Mucosa of descending colon (tissue), 3 donors: ENCODE data around the gene SENP7. TPM values are rescaled to one million over a fixed set of nuclear protein-coding genes. Genes with fewer than 3 reads are reported as not detected.

Experiments
- ATAC-seq: fragments of 200-7000 bp; cut with Tn5 transposase; one replicate; pipeline ENCODE4 v1.9.1; 2020; ENCODE audit warnings: mild to moderate bottlenecking, moderate library complexity
- DNase-seq, 3 donors: peaks; one replicate each; pipeline ENCODE4 v3.0.0-alpha.2; 2020
- H3K36me3 ChIP-seq: fragments of 200-600 bp; one replicate; pipeline ENCODE4 v1.8.0; 2021; ENCODE audit warnings: low read depth, mild to moderate bottlenecking
- H3K4me1 ChIP-seq: fragments of 200-600 bp; one replicate; pipeline ENCODE4 v1.8.0; 2021; ENCODE audit warnings: low read depth, mild to moderate bottlenecking
- H3K4me3 ChIP-seq: fragments of 200-600 bp; one replicate; pipeline ENCODE4 v1.8.0; 2021; ENCODE audit warnings: mild to moderate bottlenecking
- H3K9me3 ChIP-seq: fragments of 200-600 bp; one replicate; pipeline ENCODE4 v1.8.0; 2021; ENCODE audit warnings: mild to moderate bottlenecking
- intact Hi-C, 2 donors: fragments of 100-400 bp; cut with DNase I in 1 of 2; cut with micrococcal nuclease in 1 of 2; formaldehyde crosslinking; loops; one replicate each; pipeline versions ENCODE4 v1.11.0 to v1.11.1; 2022; cut with DNase I, micrococcal nuclease
- total RNA-seq, 3 donors: library from RNA; stranded (reverse); fragmentation: NEBNext Ultra II Directional in 2 of 3; extraction: Animal tissue kit (Norgen Biotek cat#: 25700) in 2 of 3; gene quantifications; one replicate each; pipeline versions ENCODE4 v1.2.1 to v1.2.4, GENCODE V29; 2021 to 2023
- TF ChIP-seq, protein P1 (sequence below): fragments of 200-600 bp; IDR thresholded peaks from one replicate; pipeline ENCODE4 v1.8.0; 2022; ENCODE audit warnings: antibody characterized with exemption, mild to moderate bottlenecking
- donor health status: DM: no; HTN: no; CAD: no; lungs with moderate emphysema.
- donor health status: DM: no; HTN: no; CAD: no.
- donor health status: DM: no; HTN: yes; CAD: no.

Gene SENP7
- total RNA-seq, 3 donors from 2014 or later: 9.1 to 17.7 (median 12.4) TPM

DNA sequence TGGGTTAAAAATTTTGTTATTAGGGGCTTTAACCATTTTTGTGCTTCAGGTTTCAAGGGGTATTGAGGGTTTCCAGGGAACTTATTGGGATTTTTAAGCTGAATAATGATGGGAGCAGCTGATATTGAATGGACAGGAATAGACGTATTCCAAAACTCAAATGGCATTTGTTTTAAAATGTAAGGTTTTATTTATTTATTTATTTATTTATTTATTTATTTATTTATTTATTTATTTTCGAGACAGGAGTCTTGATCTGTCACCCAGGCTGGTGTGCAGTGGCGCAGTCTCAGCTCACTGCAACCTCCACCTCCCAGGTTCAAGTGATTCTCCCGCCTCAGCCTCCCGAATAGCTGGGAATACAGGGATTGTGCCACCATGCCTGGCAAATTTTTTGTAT, 22.2 kb upstream of the SENP7 start:
- no peak for DNase-seq
- no peaks in the 10 kb centered on the region for H3K4me1 ChIP-seq
- intact Hi-C loops: no loop called here
- H3K36me3 ChIP-seq: no peaks in the 10 kb centered on the region
- H3K4me3 ChIP-seq: no peak overlapping the region
- H3K9me3 ChIP-seq: no peaks in the 10 kb centered on the region
- no peak for ATAC-seq
- TF ChIP-seq, protein P1, sequence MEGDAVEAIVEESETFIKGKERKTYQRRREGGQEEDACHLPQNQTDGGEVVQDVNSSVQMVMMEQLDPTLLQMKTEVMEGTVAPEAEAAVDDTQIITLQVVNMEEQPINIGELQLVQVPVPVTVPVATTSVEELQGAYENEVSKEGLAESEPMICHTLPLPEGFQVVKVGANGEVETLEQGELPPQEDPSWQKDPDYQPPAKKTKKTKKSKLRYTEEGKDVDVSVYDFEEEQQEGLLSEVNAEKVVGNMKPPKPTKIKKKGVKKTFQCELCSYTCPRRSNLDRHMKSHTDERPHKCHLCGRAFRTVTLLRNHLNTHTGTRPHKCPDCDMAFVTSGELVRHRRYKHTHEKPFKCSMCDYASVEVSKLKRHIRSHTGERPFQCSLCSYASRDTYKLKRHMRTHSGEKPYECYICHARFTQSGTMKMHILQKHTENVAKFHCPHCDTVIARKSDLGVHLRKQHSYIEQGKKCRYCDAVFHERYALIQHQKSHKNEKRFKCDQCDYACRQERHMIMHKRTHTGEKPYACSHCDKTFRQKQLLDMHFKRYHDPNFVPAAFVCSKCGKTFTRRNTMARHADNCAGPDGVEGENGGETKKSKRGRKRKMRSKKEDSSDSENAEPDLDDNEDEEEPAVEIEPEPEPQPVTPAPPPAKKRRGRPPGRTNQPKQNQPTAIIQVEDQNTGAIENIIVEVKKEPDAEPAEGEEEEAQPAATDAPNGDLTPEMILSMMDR: no peak

DNA sequence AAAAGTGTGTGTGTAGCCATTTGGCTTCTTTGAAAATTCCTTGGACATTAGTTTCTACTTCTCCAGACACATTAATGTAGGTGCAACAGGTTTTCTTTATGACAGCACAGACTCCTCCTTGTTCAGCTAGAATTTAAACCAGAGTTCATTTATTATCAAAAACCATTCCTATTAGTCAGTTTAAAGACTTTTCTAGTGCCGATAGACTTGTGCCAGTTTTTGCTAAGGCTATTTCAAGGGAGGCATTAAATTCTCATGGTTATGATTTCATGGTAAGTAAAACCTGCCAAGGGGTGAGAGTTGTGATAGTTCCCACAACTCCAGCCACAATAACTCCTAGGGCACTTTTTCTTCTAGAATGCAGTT, 20.6 kb upstream of the SENP7 start:
- TF ChIP-seq, protein P1: no peak
- Histone ChIP-seq H3K36me3 (no peaks in the 10 kb centered on the region), H3K4me3 (no peak overlapping the region), H3K4me1 (no peaks in the 10 kb centered on the region), H3K9me3 (no peaks in the 10 kb centered on the region)
- intact Hi-C loops: no loop called here
- no peak for ATAC-seq
- DNase-seq: no peak

DNA sequence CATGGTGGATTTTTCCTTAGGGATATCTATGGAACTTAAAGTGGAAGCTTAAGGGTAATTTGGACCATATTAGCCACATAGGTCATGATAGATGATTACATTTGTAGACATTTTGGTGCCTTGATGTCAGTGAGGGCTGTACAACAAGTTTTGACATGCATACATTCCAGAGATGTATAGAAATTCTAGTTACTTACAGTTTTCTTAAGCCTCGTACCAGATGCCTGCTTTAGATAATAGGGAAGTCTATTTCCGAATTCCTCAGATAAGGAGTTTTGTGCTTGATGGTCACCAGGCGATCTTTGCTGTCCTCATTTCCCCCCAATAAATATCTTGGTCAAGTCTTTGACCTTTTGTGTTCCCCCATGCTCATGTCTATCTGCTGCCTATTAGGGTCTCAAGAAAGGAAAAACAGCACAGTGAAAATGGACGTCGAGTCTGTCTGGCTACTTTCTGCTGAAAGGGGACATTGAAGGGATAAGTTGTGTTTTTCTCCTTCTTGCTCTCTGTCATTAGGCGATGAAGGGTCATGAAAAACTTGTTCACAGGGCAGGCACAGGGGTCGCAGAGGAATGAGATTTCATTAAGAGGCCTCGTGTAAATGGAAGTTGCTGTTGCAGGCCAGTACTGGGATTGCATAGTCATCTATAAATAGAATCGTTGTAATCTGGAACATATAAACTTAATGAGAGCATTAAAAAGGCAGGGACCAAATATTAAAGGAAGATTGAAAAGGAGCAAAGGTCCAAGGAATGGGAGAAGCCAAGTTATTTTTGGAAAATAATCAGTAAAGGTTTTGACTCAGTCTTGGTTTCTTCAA, 20.0 kb upstream of the SENP7 start:
- DNase-seq (no peak), ATAC-seq (no peak)
- intact Hi-C loops: no loop called here
- TF ChIP-seq, protein P1: no peak
- H3K9me3 ChIP-seq: no peaks in the 10 kb centered on the region
- H3K4me3 ChIP-seq: no peak overlapping the region
- no peaks in the 10 kb centered on the region for H3K4me1 ChIP-seq
- no peaks in the 10 kb centered on the region for H3K36me3 ChIP-seq

GRCh38 chr3:101531473-101532086, 18.6 kb upstream of the SENP7 start:
- TF ChIP-seq, protein P1: no peak
- no peak for ATAC-seq
- no peak overlapping the region for H3K4me3 ChIP-seq
- no peak for DNase-seq
- H3K36me3 ChIP-seq: no peaks in the 10 kb centered on the region
- H3K9me3 ChIP-seq: no peaks in the 10 kb centered on the region
- intact Hi-C loops: no loop called here
- no peaks in the 10 kb centered on the region for H3K4me1 ChIP-seq

GRCh38 chr3:101530686-101531047, 17.7 kb upstream of the SENP7 start:
- H3K36me3 ChIP-seq: no peaks in the 10 kb centered on the region
- no peaks in the 10 kb centered on the region for H3K4me1 ChIP-seq
- ATAC-seq (no peak), DNase-seq (no peak)
- no peak overlapping the region for H3K4me3 ChIP-seq
- intact Hi-C loops: no loop called here
- no peaks in the 10 kb centered on the region for H3K9me3 ChIP-seq
- TF ChIP-seq, protein P1: no peak
